Lower leg skin (tissue), 3 donors: ENCODE results near the gene XBP1.

Source experiments
- POLR2A ChIP-seq, 2 donors: fragments of 450-650 bp; IDR thresholded peaks; one replicate each; pipeline ENCODE4 v1.6.1; 2016 to 2017; ENCODE audit warnings: antibody characterized with exemption in 2 of 2, mild to moderate bottlenecking in 1 of 2, moderate library complexity in 1 of 2
- TF ChIP-seq, protein P1 (sequence below), 3 donors: fragments of 450-650 bp; IDR thresholded peaks; one replicate each; pipeline ENCODE4 v1.5.1; 2016; ENCODE audit warnings: antibody characterized with exemption in 3 of 3, mild to moderate bottlenecking in 3 of 3, moderate library complexity in 2 of 3

DNA sequence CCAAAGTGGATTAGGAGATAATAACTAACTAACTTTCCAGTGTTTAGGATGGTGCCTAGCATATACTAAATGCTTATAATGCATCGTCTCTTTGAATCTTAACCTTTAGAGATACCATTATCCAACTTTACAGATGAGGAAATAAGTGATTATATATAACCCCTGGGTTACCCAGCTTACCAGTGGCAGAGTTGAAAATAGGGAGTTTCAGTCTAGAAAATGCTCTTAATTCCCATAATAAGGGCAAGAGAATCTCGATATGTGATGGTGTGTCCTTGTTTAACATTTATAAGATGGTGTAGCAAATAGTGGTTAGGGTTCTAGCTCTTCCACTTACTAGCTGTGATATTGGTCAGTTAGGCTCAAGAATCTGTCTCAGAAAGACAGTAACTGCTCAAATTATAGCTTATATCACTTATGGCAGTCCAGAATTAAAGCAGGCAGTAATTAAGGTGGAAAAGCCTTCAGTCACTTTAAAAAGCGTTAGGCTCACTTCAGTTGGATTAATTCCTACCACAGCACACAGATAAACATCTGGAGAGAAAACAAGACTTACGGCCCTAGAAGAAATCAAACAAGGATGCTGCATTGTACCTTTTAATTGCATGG, 6.3 kb downstream of the XBP1 start:
- TF ChIP-seq POLR2A (IDR thresholded peaks at IDR 0.05), result no peak
- TF ChIP-seq, protein P1, sequence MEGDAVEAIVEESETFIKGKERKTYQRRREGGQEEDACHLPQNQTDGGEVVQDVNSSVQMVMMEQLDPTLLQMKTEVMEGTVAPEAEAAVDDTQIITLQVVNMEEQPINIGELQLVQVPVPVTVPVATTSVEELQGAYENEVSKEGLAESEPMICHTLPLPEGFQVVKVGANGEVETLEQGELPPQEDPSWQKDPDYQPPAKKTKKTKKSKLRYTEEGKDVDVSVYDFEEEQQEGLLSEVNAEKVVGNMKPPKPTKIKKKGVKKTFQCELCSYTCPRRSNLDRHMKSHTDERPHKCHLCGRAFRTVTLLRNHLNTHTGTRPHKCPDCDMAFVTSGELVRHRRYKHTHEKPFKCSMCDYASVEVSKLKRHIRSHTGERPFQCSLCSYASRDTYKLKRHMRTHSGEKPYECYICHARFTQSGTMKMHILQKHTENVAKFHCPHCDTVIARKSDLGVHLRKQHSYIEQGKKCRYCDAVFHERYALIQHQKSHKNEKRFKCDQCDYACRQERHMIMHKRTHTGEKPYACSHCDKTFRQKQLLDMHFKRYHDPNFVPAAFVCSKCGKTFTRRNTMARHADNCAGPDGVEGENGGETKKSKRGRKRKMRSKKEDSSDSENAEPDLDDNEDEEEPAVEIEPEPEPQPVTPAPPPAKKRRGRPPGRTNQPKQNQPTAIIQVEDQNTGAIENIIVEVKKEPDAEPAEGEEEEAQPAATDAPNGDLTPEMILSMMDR (IDR thresholded peaks at IDR 0.05), result no peak
